Psoas muscle (tissue), 8 donors: ENCODE data around the gene ZBTB11. TPM values are rescaled to one million over a fixed set of nuclear protein-coding genes. Genes with fewer than 3 reads are reported as not detected.
"Not testable (repeated sequence)": the region's sequence is repeated elsewhere in the genome, so short reads cannot be mapped to it uniquely, and the experiment has no call there.

Experiments
- ATAC-seq, 4 donors: fragments of 200-7000 bp; cut with Tn5 transposase; one replicate each; pipeline ENCODE4 v1.9.1; 2020; ENCODE audit warnings: moderate library complexity in 3 of 4, mild to moderate bottlenecking in 2 of 4
- DNase-seq, 2 donors: peaks; one replicate each; pipeline ENCODE4 v3.0.0-alpha.2; 2020
- H3K27ac ChIP-seq: fragments of 200-600 bp; one replicate; pipeline ENCODE4 v1.8.0; 2022
- H3K27me3 ChIP-seq, 3 donors: fragments of 200-600 bp in 1 of 3; one replicate each; pipeline versions ENCODE4 v1.6.1 to v1.8.0; 2013 to 2022; ENCODE audit warnings: low read length in 2 of 3, mild to moderate bottlenecking in 2 of 3, moderate library complexity in 1 of 3; ENCODE audit not compliant: insufficient read depth in 3 of 3
- H3K36me3 ChIP-seq, 2 donors: fragments of 200-600 bp in 1 of 2; one replicate each; pipeline versions ENCODE4 v1.6.1 to v1.8.0; 2013 to 2022; ENCODE audit warnings: low read depth in 1 of 2, mild to moderate bottlenecking in 1 of 2, moderate library complexity in 1 of 2; ENCODE audit not compliant: insufficient read depth in 1 of 2
- H3K4me1 ChIP-seq: fragments of 200-600 bp; one replicate; pipeline ENCODE4 v1.8.0; 2022
- H3K4me3 ChIP-seq: fragments of 200-600 bp; one replicate; pipeline ENCODE4 v1.8.0; 2022; ENCODE audit warnings: mild to moderate bottlenecking
- H3K9me3 ChIP-seq: fragments of 200-600 bp; one replicate; pipeline ENCODE4 v1.8.0; 2022
- WGBS, 3 donors: extraction: QIAGEN DNeasy Blood & Tissue Kit; methylation state at CpG; one replicate each; pipeline versions ENCODE4 v1.1.6 to v1.1.7; 2013; 5-methylcytosine and 5-hydroxymethylcytosine counted together
- intact Hi-C, 2 donors: fragments of 100-400 bp; cut with DNase I; formaldehyde crosslinking; loops; one replicate each; pipeline versions ENCODE4 v1.11.0 to v1.14.2; 2022
- polyA plus RNA-seq, 3 donors: library from polyadenylated mRNA; stranded (reverse); fragments of 200-250 nt; gene quantifications; one replicate each; pipeline ENCODE4 v1.2.3, GENCODE V29; 2013
- total RNA-seq, 4 donors: library from RNA; stranded (reverse); fragmentation: NEBNext Ultra II Directional in 2 of 4; extraction: Animal tissue kit (Norgen Biotek cat#: 25700) in 2 of 4; gene quantifications; one replicate each; pipeline versions ENCODE4 v1.2.1 to v1.2.4, GENCODE V29; 2021 to 2023
- TF ChIP-seq, protein P1 (sequence below): fragments of 200-600 bp; IDR thresholded peaks from one replicate; pipeline ENCODE4 v1.8.0; 2022; ENCODE audit warnings: antibody characterized with exemption
- donor health status: healthy with polysubstance abuse.
- donor health status: DM: no; HTN: no; CAD: no; lungs with moderate emphysema.
- donor health status: Bipolar disorder and iron deficiency.
- donor health status: healthy.
- donor health status: DM: yes; HTN: yes; CAD: no.
- donor health status: DM: no; HTN: no; CAD: no.
- donor health status: DM: no; HTN: no; CAD: no.
- donor health status: DM: yes; HTN: yes; CAD: no.

Gene ZBTB11
- total and polyA plus RNA-seq, 7 donors, result 5.5 to 12.6 (median 10.3) TPM

DNA sequence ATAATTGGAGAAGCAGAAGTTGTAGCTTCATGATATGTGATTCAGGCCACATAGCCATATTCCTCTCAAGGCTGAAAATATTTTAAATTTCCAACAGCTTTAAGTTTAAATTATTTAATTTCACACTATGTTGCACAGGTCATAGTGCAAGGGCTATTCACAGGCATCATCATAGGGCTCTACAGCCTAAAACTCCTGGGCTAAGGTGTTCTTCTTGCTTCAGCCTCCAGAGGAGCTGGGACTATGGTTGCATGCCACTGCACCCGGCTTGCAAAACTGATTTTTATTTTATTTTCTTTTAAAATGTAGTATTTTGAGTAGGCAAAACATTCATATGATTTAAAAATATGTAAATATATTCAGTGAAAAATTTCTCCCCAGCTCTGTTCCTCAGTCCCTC, 41.5 kb upstream of the ZBTB11 start:
- WGBS, 3 donors, result 73 to 94% (median 81%) methylated on average over 1 of the region's 1 CpG
- H3K4me3 ChIP-seq, result no peak overlapping the region
- H3K27ac ChIP-seq, result no peak overlapping the region
- DNase-seq, result no peak
- peaks cover 10% of the 10 kb centered on the region for H3K4me1 ChIP-seq
- intact Hi-C loops, result no loop called here
- H3K9me3 ChIP-seq, result no peaks in the 10 kb centered on the region
- ATAC-seq, result no peak
- H3K27me3 ChIP-seq, result no peaks in the 10 kb centered on the region
- TF ChIP-seq, protein P1, sequence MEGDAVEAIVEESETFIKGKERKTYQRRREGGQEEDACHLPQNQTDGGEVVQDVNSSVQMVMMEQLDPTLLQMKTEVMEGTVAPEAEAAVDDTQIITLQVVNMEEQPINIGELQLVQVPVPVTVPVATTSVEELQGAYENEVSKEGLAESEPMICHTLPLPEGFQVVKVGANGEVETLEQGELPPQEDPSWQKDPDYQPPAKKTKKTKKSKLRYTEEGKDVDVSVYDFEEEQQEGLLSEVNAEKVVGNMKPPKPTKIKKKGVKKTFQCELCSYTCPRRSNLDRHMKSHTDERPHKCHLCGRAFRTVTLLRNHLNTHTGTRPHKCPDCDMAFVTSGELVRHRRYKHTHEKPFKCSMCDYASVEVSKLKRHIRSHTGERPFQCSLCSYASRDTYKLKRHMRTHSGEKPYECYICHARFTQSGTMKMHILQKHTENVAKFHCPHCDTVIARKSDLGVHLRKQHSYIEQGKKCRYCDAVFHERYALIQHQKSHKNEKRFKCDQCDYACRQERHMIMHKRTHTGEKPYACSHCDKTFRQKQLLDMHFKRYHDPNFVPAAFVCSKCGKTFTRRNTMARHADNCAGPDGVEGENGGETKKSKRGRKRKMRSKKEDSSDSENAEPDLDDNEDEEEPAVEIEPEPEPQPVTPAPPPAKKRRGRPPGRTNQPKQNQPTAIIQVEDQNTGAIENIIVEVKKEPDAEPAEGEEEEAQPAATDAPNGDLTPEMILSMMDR, result no peak
- no peaks in the 10 kb centered on the region for H3K36me3 ChIP-seq

DNA sequence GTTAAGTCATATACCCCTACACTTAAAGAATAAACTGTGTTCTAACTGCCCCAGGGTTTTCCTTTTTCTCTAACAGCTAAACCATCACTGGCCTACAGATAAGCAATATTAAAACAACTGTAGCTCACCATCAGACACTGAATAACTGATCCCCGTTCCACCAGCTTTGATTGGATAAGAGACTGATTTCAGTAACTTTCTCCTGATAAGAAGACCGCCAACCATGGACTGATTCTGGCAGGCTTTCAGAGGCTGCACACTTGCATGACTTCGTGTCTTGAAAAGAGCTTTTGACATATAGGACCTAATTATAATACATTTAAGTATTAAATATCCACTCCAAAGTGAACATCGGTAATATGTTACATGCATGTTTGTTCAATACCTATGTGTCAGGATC, 32.2 kb upstream of the ZBTB11 start:
- H3K9me3 ChIP-seq, result no peaks in the 10 kb centered on the region
- H3K27me3 ChIP-seq, result no peaks in the 10 kb centered on the region
- TF ChIP-seq, protein P1, result no peak
- H3K4me1 ChIP-seq, result no peaks in the 10 kb centered on the region
- DNase-seq (no peak), ATAC-seq (no peak)
- H3K27ac ChIP-seq, result no peak overlapping the region
- H3K4me3 ChIP-seq, result no peak overlapping the region
- WGBS, 3 donors, result 77 to 83% (median 81%) methylated on average over 4 of the region's 4 CpGs
- no peaks in the 10 kb centered on the region for H3K36me3 ChIP-seq
- intact Hi-C loops, result no loop called here

DNA sequence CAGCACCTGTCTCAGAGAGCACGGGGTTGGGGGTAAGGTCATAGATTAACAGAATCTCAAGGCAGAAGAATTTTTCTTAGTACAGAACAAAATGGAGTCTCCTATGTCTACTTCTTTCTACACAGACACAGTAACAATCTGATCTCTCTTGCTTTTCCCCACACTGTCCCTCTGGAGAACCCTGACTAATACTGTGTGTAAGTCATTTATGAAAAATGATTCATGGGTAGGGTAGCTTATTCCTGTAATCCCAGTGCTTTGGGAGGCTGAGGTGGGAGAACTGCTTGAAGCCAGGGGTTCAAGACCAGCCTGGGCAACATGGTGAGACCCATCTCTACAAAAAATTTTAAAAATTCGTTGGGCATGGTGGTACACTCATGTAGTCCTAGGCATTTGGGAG, 27.7 kb upstream of the ZBTB11 start:
- H3K36me3 ChIP-seq, H3K4me3 ChIP-seq, intact Hi-C loops, H3K9me3 ChIP-seq, ATAC-seq, DNase-seq, H3K27me3 ChIP-seq, H3K27ac ChIP-seq, H3K4me1 ChIP-seq: not testable (repeated sequence)
- WGBS, 3 donors, result 51 to 60% (median 55%) methylated on average over 2 of the region's 2 CpGs

DNA sequence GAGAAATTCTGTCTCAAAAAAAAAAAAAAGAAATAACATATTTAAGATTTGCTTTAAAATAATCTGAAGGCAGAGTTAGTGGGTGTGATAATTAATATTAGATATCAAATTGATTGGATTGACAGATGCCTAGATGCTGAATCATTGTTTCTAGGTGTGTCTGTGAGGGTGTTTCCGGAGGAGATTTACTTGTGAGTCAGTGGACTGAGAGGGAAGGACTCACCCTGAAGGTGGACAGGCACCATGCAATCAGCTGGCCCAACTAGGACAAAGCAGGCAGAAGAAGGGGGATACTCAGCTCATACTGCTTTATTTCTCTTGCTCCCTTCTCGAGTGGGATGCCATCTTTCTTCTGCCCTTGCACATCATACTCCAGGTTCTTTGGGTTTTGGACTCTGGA, 26.2 kb upstream of the ZBTB11 start:
- TF ChIP-seq, protein P1, result no peak
- ATAC-seq (no peak), DNase-seq (no peak)
- Histone ChIP-seq H3K4me3 (no peak overlapping the region), H3K4me1 (no peaks in the 10 kb centered on the region), H3K27me3 (no peaks in the 10 kb centered on the region), H3K27ac (no peak overlapping the region), H3K36me3 (peaks cover 0 to 4% of the 10 kb centered on the region in 2 donors), H3K9me3 (no peaks in the 10 kb centered on the region)
- intact Hi-C loops, result no loop called here
- 77 to 85% (median 82%) methylated on average over 2 of the region's 2 CpGs for WGBS, 3 donors

DNA sequence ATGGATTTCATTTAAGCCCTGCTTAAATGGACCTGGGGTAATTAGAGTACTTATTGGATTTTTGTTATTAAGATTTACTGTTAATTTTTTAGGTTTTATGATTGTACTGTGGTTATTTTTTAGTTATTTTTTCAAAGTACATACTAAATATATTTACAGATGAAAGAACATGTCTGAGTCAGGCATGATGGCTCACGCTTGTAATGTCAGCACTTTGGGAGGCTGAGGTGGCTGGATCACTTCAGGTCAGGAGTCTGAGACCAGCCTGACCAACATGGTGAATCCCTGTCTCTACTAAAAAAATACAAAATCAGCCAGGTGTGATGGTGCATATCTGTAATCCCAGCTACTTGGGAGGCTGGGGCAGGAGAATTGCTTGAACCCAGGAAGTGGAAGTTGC, 25.8 kb upstream of the ZBTB11 start:
- ATAC-seq, result no peak
- Histone ChIP-seq H3K4me1 (no peaks in the 10 kb centered on the region), H3K36me3 (peaks cover 0 to 4% of the 10 kb centered on the region in 2 donors), H3K27me3 (no peaks in the 10 kb centered on the region), H3K27ac (no peak overlapping the region), H3K4me3 (no peak overlapping the region), H3K9me3 (no peaks in the 10 kb centered on the region)
- intact Hi-C loops, result no loop called here
- no peak for DNase-seq
- 80 to 94% (median 91%) methylated on average over 1 of the region's 1 CpG for WGBS, 3 donors
- TF ChIP-seq, protein P1, result no peak
